ENCODE data around the gene YWHAG.
"Not testable (repeated sequence)": the region's sequence is repeated elsewhere in the genome, so short reads cannot be mapped to it uniquely, and the experiment has no call there.

The YWHAG gene

GRCh38 chr7:76358481-76359110, at the start of gene YWHAG:
Gene YWHAG, minus strand, starts transcription at chr7:76358991. Its CDS starts 183 bp downstream, at chr7:76358808.
- FAIRE-seq: no peak

GRCh38 chr7:76408121-76408560, 49.4 kb upstream of the YWHAG start:
- no peak for FAIRE-seq

- FAIRE-seq: no peak
Measured at GRCh38 chr7:76407718-76408117, 48.9 kb upstream of the YWHAG start.

GRCh38 chr7:76405738-76406137, 46.9 kb upstream of the YWHAG start:
- no peak for FAIRE-seq

GRCh38 chr7:76403780-76404494, 45.1 kb upstream of the YWHAG start:
- FAIRE-seq: no peak

GRCh38 chr7:76403097-76403496, 44.3 kb upstream of the YWHAG start:
- FAIRE-seq: not testable (repeated sequence)

- no peak for FAIRE-seq
Measured at GRCh38 chr7:76400248-76400647, 41.5 kb upstream of the YWHAG start.

- no peak for FAIRE-seq
Measured at GRCh38 chr7:76397409-76398183, 38.8 kb upstream of the YWHAG start.

GRCh38 chr7:76396864-76397263, 38.1 kb upstream of the YWHAG start:
- FAIRE-seq: no peak

- no peak for FAIRE-seq
Measured at GRCh38 chr7:76395965-76396726, 37.4 kb upstream of the YWHAG start.

- FAIRE-seq: not testable (repeated sequence)
Measured at GRCh38 chr7:76395605-76395964, 36.8 kb upstream of the YWHAG start.

- no peak for FAIRE-seq
Measured at GRCh38 chr7:76394957-76395356, 36.2 kb upstream of the YWHAG start.

- no peak for FAIRE-seq
Measured at GRCh38 chr7:76393116-76394031, 34.6 kb upstream of the YWHAG start.

- FAIRE-seq: no peak
Measured at GRCh38 chr7:76392531-76393115, 33.8 kb upstream of the YWHAG start.

- no peak for FAIRE-seq
Measured at GRCh38 chr7:76390092-76390491, 31.3 kb upstream of the YWHAG start.

GRCh38 chr7:76387789-76388188, 29.0 kb upstream of the YWHAG start:
- not testable (repeated sequence) for FAIRE-seq

GRCh38 chr7:76386691-76387260, 28.0 kb upstream of the YWHAG start:
- no peak for FAIRE-seq

GRCh38 chr7:76383089-76383944, 24.5 kb upstream of the YWHAG start:
- FAIRE-seq: no peak

GRCh38 chr7:76381814-76382213, 23.0 kb upstream of the YWHAG start:
- FAIRE-seq: no peak

- FAIRE-seq: no peak
Measured at GRCh38 chr7:76380623-76380966, 21.8 kb upstream of the YWHAG start.

All from islet of Langerhans (tissue), 1 donor.